RWPE1 (cell line): ENCODE results near the gene PABPN1.
A peak's percentile ranks its signal among the peaks of the same experiment; 100 is the strongest.

Experiments
- CTCF ChIA-PET: fragments of 350-600 bp; sonication (Branson Sonifier 250); formaldehyde crosslinking; extraction: SDS; loops from one replicate; lab custom pipeline; 2021; lab: Yijun Ruan, JAX
- POLR2A ChIA-PET: fragments of 400-600 bp; formaldehyde crosslinking; extraction: SDS; loops from one replicate; lab custom pipeline; 2020; ENCODE audit warnings: antibody characterized with exemption; ENCODE audit not compliant: low non-redundant PET; lab: Yijun Ruan, JAX
- DNase-seq: peaks from one replicate; pipeline ENCODE4 v3.0.0; 2012; ENCODE audit warnings: low spot score
- H3K27ac ChIP-seq: fragments of 450-650 bp; 2 replicates; pipeline ENCODE4 v1.5.1; 2017
- CTCF ChIP-seq: fragments of 450-650 bp; conservative IDR thresholded peaks from 2 replicates; pipeline ENCODE4 v1.5.1; 2017; ENCODE audit warnings: low read depth, mild to moderate bottlenecking

PABPN1 gene

GRCh38 chr14:23285530-23286019 is 35.7 kb upstream of the PABPN1 start:
- CTCF ChIA-PET = interaction anchor here (0.6 to 1.0 kb wide), 4 partner anchors 9 to 842 kb away, joined by 3 to 8 read pairs (median 5); no protein-coding TSS in a partner anchor
- DNase-seq = peak; percentile 47
- POLR2A ChIA-PET = interaction anchor here (0.7 to 1.5 kb wide), 4 partner anchors 14 to 35 kb away, joined by 3 to 8 read pairs (median 4); partner anchors contain the start of gene PABPN1
- no peak for TF ChIP-seq CTCF
- H3K27ac ChIP-seq = peak overlapping the region; percentile 96

GRCh38 chr14:23286020-23286901 is 35.0 kb upstream of the PABPN1 start, which contains the start of gene HOMEZ:
TSS of gene HOMEZ (minus strand) at chr14:23286132. CDS start at chr14:23285952, 180 bp downstream.
- TF ChIP-seq CTCF = no peak
- ChIA-PET POLR2A (interaction anchor here (0.5 to 1.5 kb wide), 7 partner anchors 10 to 883 kb away, joined by 3 to 8 read pairs (median 3); partner anchors contain the start of gene PABPN1), CTCF (interaction anchor here (0.6 to 1.0 kb wide), 3 partner anchors 8 to 843 kb away, joined by 3 read pairs; no protein-coding TSS in a partner anchor)
- DNase-seq = peak; percentile 97
- peak within 1 kb of the TSS; percentile 96 for H3K27ac ChIP-seq

GRCh38 chr14:23286902-23287479 is 34.3 kb upstream of the PABPN1 start:
- CTCF ChIA-PET = interaction anchor here (0.6 to 0.9 kb wide), 2 partner anchors 13 to 100 kb away, joined by 3 to 7 read pairs; no protein-coding TSS in a partner anchor
- DNase-seq = no peak
- TF ChIP-seq CTCF = no peak
- H3K27ac ChIP-seq = peak overlapping the region; percentile 96
- POLR2A ChIA-PET = interaction anchor here (0.7 to 1.5 kb wide), 2 partner anchors 14 to 34 kb away, joined by 3 to 8 read pairs; partner anchors contain the start of gene PABPN1

- H3K27ac ChIP-seq = no peak overlapping the region
- peak; percentile 88 for TF ChIP-seq CTCF
- ChIA-PET POLR2A (no interaction called here), CTCF (interaction anchor here (0.5 to 1.2 kb wide), 13 partner anchors 9 to 1807 kb away, joined by 3 to 10 read pairs (median 3); partner anchors contain the start of gene HOMEZ)
- no peak for DNase-seq
These were observed 26.3 kb upstream of the PABPN1 start for GRCh38 chr14:23294734-23295561.

- ChIA-PET POLR2A (interaction anchor here (0.6 to 0.7 kb wide), 2 partner anchors 97 to 171 kb away, joined by 3 to 4 read pairs; no protein-coding TSS in a partner anchor), CTCF (interaction anchor here (0.5 to 0.6 kb wide), 3 partner anchors 37 to 681 kb away, joined by 3 read pairs; no protein-coding TSS in a partner anchor)
- no peak for DNase-seq
- no peak overlapping the region for H3K27ac ChIP-seq
- no peak for TF ChIP-seq CTCF
These were observed 25.1 kb upstream of the PABPN1 start for GRCh38 chr14:23296012-23296777.
